Smooth muscle cell (in vitro differentiated cells): Measurements from ENCODE around the gene COL27A1. TPM values are rescaled to one million over a fixed set of nuclear protein-coding genes. Genes with fewer than 3 reads are reported as not detected.

Experiments used
- DNase-seq: peaks from one replicate; lab custom pipeline; 2025; ENCODE audit not compliant: unreplicated experiment; lab: John Stamatoyannopoulos, UW
- H2AFZ ChIP-seq: fragments of 200-600 bp; sonication (generic); 2 replicates; pipeline ENCODE4 v1.6.0; 2016; ENCODE audit warnings: antibody characterized with exemption, low read depth, mild to moderate bottlenecking
- H3F3A ChIP-seq: fragments of 200-600 bp; sonication (generic); 2 replicates; pipeline ENCODE4 v1.6.0; 2017; ENCODE audit warnings: antibody characterized with exemption, low read depth
- H3K27ac ChIP-seq: fragments of 200-600 bp; sonication (generic); 2 replicates; pipeline ENCODE4 v1.5.1; 2016; ENCODE audit warnings: low read depth, mild to moderate bottlenecking
- H3K27me3 ChIP-seq: fragments of 200-600 bp; sonication (generic); 2 replicates; pipeline ENCODE4 v1.6.1; 2016; ENCODE audit warnings: low read depth, mild to moderate bottlenecking
- H3K36me3 ChIP-seq: fragments of 200-600 bp; sonication (generic); 2 replicates; pipeline ENCODE4 v1.5.1; 2016; ENCODE audit warnings: low read depth
- H3K4me1 ChIP-seq: fragments of 200-600 bp; sonication (generic); 2 replicates; pipeline ENCODE4 v1.5.1; 2016; ENCODE audit warnings: low read depth
- H3K4me2 ChIP-seq: fragments of 200-600 bp; sonication (generic); 2 replicates; pipeline ENCODE4 v1.6.0; 2016; ENCODE audit warnings: mild to moderate bottlenecking
- H3K4me3 ChIP-seq: fragments of 200-600 bp; sonication (generic); 2 replicates; pipeline ENCODE4 v1.5.1; 2016; ENCODE audit warnings: mild to moderate bottlenecking
- H3K79me2 ChIP-seq: fragments of 200-600 bp; sonication (generic); 2 replicates; pipeline ENCODE4 v1.6.0; 2016; ENCODE audit warnings: low read depth, mild to moderate bottlenecking
- H3K9ac ChIP-seq: fragments of 200-600 bp; sonication (generic); 2 replicates; pipeline ENCODE4 v1.6.0; 2016; ENCODE audit warnings: low read depth
- H3K9me3 ChIP-seq: fragments of 200-600 bp; sonication (generic); replicated peaks from 2 replicates; pipeline ENCODE4 v1.5.1; 2016; ENCODE audit warnings: low read depth
- H4K20me1 ChIP-seq: fragments of 200-600 bp; sonication (generic); 2 replicates; pipeline ENCODE4 v1.6.0; 2016; ENCODE audit warnings: low read depth
- CTCF ChIP-seq: fragments of 200-600 bp; sonication (generic); IDR thresholded peaks from 2 replicates; pipeline ENCODE4 v1.5.1; 2017; ENCODE audit warnings: borderline replicate concordance, mild to moderate bottlenecking, antibody characterized with exemption; ENCODE audit not compliant: insufficient read depth, poor library complexity, severe bottlenecking
- WGBS: methylation state at CpG from one replicate; pipeline ENCODE4 v1.1.7; 2016; ENCODE audit warnings: low lambda C conversion rate; 5-methylcytosine and 5-hydroxymethylcytosine counted together
- polyA plus RNA-seq: library from polyadenylated mRNA; unstranded; fragments of >200 nt; fragmentation: Nextera tagmentation; extraction: Ambion mirVana; gene quantifications from 2 replicates; pipeline ENCODE4 v1.2.1, GENCODE V29; 2016
- total RNA-seq: library from RNA; depleted of rRNA; stranded (reverse); fragments of >200 nt; gene quantifications from 2 replicates; pipeline ENCODE4 v1.2.3, GENCODE V29; 2014

The COL27A1 gene
- total and polyA plus RNA-seq, 2 experiments from 2014 or later: 18.1 to 19.9 TPM

DNA sequence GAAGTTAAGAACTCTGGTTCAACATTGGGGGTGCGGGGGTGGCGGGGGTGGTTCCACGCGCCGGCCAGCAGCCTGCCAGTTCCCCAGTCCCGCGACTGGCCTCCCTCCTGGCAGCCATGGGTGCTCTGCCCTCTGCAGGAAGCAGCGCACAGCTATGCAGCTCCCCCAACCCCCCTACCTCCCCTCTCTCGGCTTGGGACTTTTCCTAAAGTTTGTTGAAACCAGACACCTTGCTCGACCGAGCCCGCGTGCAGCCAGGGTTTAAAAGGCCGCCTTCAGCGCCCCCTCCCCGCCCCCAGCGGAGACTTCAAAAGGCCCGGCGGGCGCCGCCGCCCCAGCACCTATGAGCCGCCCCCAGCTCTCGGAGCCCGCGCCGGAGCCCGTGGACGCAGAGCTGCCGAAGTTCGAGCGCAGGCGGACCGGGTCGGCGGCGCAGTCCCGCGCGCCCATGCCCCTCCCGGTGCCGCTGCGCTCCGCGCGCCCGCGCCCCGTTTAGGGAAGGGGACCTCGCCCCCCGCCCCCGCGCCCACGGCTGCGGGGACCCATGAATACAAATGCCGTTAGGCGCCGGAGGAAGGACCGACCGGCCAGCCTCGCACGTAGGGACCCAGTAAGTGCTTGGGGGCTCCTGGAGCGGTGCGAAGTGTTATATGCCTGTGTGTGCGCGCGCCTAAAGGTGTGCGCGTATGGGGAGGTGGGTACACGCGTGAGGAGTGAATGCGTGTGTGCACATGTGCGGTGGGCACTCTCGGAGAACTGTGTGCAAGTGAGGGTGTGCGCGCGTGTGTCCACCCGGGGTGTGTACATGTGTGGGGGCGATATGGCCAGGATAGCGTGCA is 1.4 kb upstream of the COL27A1 start:
- WGBS: 2% methylated on average over 50 of the region's 80 CpGs
- no peaks in the 10 kb centered on the region for H3K27me3 ChIP-seq
- H3K9ac ChIP-seq: no peak overlapping the region
- no peak overlapping the region for H3K27ac ChIP-seq
- H3F3A ChIP-seq: no peaks in the 10 kb centered on the region
- H3K79me2 ChIP-seq: peaks cover 17% of the 10 kb centered on the region
- H3K4me3 ChIP-seq: peak overlapping the region; percentile 61
- DNase-seq: no peak
- peak overlapping the region; percentile 93 for H3K4me2 ChIP-seq
- H3K4me1 ChIP-seq: peaks cover 17% of the 10 kb centered on the region
- no peaks in the 10 kb centered on the region for H3K36me3 ChIP-seq
- H4K20me1 ChIP-seq: peaks cover 17% of the 10 kb centered on the region
- H2AFZ ChIP-seq: peak overlapping the region; percentile 42
- peak; percentile 24 for TF ChIP-seq CTCF
- H3K9me3 ChIP-seq: no peaks in the 10 kb centered on the region

- Histone ChIP-seq H3K36me3 (no peaks in the 10 kb centered on the region), H4K20me1 (peaks cover 24% of the 10 kb centered on the region), H3K27ac (no peak overlapping the region), H3K27me3 (no peaks in the 10 kb centered on the region), H2AFZ (no peak overlapping the region), H3K4me2 (peak overlapping the region; percentile 93), H3F3A (no peaks in the 10 kb centered on the region), H3K79me2 (peaks cover 24% of the 10 kb centered on the region), H3K4me1 (peaks cover 24% of the 10 kb centered on the region), H3K9me3 (no peaks in the 10 kb centered on the region), H3K4me3 (peak overlapping the region; percentile 61), H3K9ac (no peak overlapping the region)
- no peak for TF ChIP-seq CTCF
- WGBS: 6% methylated on average over 23 of the region's 23 CpGs
- no peak for DNase-seq
Observed at GRCh38 chr9:114154600-114155102, 686 bp upstream of the COL27A1 start.

GRCh38 chr9:114155995-114156656 is 789 bp downstream of the COL27A1 start:
- Histone ChIP-seq H3K9ac (peak overlapping the region; percentile 61), H3K4me2 (peak overlapping the region; percentile 93), H3K27ac (peak overlapping the region; percentile 82), H3K4me3 (peak overlapping the region; percentile 61), H2AFZ (no peak overlapping the region), H3K9me3 (no peaks in the 10 kb centered on the region), H3K27me3 (no peaks in the 10 kb centered on the region), H3F3A (no peaks in the 10 kb centered on the region), H4K20me1 (peaks cover 37% of the 10 kb centered on the region), H3K36me3 (no peaks in the 10 kb centered on the region), H3K79me2 (peaks cover 39% of the 10 kb centered on the region), H3K4me1 (peaks cover 26% of the 10 kb centered on the region)
- no peak for DNase-seq
- TF ChIP-seq CTCF: peak; percentile 8
- 0% methylated on average over 22 of the region's 57 CpGs for WGBS
